ENCODE measurements around the gene HCRTR1.
"Not testable (repeated sequence)": the region's sequence is repeated elsewhere in the genome, so short reads cannot be mapped to it uniquely, and the experiment has no call there.

The HCRTR1 gene

DNA sequence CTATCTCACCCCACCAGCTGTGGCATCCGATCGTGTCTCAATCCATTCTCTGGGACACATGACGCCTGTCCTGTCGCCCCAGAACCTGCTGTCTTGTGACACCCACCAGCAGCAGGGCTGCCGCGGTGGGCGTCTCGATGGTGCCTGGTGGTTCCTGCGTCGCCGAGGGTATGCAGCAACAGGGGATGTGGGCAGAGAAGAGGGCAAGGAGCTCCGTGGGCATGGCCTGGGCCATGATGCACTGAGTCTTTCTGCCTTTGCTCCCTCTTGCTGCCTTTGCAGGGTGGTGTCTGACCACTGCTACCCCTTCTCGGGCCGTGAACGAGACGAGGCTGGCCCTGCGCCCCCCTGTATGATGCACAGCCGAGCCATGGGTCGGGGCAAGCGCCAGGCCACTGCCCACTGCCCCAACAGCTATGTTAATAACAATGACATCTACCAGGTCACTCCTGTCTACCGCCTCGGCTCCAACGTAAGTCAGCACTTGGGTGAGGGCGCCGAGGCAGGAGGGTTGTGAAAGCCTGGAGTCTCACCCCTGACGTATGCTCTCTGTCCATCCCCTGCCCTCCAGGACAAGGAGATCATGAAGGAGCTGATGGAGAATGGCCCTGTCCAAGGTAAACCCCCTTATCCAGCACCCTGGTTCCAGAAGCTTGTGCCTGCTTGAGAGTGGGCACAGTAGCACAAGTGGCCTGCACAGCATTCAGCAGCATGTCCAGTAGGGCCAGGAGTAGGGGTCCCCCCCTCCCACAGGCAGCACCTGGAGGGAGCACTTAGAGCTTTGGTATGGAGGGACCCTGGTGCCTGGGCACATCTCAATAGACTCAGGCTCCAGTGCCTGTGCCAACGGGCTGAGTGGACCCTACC, 32.4 kb upstream of the HCRTR1 start:
- Histone ChIP-seq H3K4me3 (ENCODE audit: low read depth, low read length) (no peak overlapping the region), H3K27me3 (replicated peaks) (no peaks in the 10 kb centered on the region), H3K27ac (no peak overlapping the region), H3K36me3 (replicated peaks) (peaks cover 8% of the 10 kb centered on the region)
- in situ Hi-C loops (cut with HindIII; ENCODE audit: low pct_ligation_motif_present, low sequenced_read_pairs) = no loop called here
- no peak for DNase-seq
- TF ChIP-seq, protein P1, sequence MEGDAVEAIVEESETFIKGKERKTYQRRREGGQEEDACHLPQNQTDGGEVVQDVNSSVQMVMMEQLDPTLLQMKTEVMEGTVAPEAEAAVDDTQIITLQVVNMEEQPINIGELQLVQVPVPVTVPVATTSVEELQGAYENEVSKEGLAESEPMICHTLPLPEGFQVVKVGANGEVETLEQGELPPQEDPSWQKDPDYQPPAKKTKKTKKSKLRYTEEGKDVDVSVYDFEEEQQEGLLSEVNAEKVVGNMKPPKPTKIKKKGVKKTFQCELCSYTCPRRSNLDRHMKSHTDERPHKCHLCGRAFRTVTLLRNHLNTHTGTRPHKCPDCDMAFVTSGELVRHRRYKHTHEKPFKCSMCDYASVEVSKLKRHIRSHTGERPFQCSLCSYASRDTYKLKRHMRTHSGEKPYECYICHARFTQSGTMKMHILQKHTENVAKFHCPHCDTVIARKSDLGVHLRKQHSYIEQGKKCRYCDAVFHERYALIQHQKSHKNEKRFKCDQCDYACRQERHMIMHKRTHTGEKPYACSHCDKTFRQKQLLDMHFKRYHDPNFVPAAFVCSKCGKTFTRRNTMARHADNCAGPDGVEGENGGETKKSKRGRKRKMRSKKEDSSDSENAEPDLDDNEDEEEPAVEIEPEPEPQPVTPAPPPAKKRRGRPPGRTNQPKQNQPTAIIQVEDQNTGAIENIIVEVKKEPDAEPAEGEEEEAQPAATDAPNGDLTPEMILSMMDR (IDR thresholded peaks at IDR 0.05; ENCODE audit: low read depth, low read length, missing control alignments) = no peak

DNA sequence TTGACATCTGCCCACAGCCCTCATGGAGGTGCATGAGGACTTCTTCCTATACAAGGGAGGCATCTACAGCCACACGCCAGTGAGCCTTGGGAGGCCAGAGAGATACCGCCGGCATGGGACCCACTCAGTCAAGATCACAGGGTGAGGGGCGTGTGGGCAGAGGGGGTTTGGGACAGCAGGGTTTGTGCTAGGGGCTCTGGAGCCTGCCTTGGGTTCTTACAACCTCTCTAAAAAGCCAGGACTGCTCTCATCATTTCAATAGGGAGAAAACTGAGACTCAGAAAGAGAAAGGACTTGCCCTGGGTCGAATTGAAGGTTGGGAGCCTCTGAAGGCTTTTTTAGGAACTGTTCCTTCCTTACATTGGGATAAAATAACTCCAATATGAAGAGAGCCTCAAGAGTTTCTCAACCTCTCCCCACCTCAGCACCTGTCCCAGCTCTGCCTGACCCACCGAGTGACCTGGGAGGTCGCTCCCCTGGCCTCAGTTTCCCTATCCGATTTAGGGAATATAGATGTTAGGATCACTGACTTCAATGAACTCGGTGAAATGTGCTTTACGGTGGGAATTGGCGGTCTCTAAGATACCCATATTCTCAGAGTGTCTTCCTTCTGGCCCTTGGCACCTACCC, 31.6 kb upstream of the HCRTR1 start:
- TF ChIP-seq, protein P1 (IDR thresholded peaks at IDR 0.05; ENCODE audit: low read depth, low read length, missing control alignments) = no peak
- Histone ChIP-seq H3K27ac (no peak overlapping the region), H3K27me3 (replicated peaks) (no peaks in the 10 kb centered on the region), H3K36me3 (replicated peaks) (peaks cover 8% of the 10 kb centered on the region), H3K4me3 (ENCODE audit: low read depth, low read length) (no peak overlapping the region)
- in situ Hi-C loops (cut with HindIII; ENCODE audit: low pct_ligation_motif_present, low sequenced_read_pairs) = no loop called here
- no peak for DNase-seq

DNA sequence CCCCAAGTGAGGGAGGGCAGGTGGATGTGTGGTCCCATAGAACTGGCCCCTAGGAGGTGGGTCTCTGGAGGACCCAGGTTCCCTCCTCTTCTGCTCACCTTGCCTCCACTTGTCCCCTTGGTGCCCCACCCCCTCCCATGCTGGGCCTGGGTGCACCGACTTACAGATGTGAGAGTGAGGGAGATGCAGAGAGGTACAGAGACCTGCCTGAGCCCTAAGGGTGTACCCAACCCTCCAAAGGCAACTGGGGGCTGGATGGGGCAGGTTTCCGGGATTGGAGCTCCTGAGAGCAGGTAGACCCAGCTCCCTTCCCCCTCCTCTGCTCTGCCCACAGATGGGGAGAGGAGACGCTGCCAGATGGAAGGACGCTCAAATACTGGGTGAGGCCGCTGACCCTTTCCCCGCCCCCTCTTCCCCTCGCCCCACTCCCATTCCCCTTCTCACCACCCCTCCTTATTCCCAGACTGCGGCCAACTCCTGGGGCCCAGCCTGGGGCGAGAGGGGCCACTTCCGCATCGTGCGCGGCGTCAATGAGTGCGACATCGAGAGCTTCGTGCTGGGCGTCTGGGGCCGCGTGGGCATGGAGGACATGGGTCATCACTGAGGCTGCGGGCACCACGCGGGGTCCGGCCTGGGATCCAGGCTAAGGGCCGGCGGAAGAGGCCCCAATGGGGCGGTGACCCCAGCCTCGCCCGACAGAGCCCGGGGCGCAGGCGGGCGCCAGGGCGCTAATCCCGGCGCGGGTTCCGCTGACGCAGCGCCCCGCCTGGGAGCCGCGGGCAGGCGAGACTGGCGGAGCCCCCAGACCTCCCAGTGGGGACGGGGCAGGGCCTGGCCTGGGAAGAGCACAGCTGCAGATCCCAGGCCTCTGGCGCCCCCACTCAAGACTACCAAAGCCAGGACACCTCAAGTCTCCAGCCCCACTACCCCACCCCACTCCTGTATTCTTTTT, 30.8 kb upstream of the HCRTR1 start:
- DNase-seq = no peak
- in situ Hi-C loops (cut with HindIII; ENCODE audit: low pct_ligation_motif_present, low sequenced_read_pairs) = no loop called here
- no peak overlapping the region for H3K27ac ChIP-seq
- no peak overlapping the region for H3K4me3 ChIP-seq (ENCODE audit: low read depth, low read length)
- H3K36me3 ChIP-seq (replicated peaks) = peaks cover 8% of the 10 kb centered on the region
- TF ChIP-seq, protein P1 (IDR thresholded peaks at IDR 0.05; ENCODE audit: low read depth, low read length, missing control alignments) = no peak
- H3K27me3 ChIP-seq (replicated peaks) = no peaks in the 10 kb centered on the region

DNA sequence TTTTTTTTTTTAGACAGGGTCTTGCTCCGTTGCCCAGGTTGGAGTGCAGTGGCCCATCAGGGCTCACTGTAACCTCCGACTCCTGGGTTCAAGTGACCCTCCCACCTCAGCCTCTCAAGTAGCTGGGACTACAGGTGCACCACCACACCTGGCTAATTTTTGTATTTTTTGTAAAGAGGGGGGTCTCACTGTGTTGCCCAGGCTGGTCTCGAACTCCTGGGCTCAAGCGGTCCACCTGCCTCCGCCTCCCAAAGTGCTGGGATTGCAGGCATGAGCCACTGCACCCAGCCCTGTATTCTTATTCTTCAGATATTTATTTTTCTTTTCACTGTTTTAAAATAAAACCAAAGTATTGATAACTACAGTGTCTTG, 30.2 kb upstream of the HCRTR1 start:
- H3K27ac ChIP-seq; DNase-seq; in situ Hi-C loops (cut with HindIII; ENCODE audit: low pct_ligation_motif_present, low sequenced_read_pairs); H3K27me3 ChIP-seq (replicated peaks); H3K36me3 ChIP-seq (replicated peaks); H3K4me3 ChIP-seq (ENCODE audit: low read depth, low read length): not testable (repeated sequence)

DNA sequence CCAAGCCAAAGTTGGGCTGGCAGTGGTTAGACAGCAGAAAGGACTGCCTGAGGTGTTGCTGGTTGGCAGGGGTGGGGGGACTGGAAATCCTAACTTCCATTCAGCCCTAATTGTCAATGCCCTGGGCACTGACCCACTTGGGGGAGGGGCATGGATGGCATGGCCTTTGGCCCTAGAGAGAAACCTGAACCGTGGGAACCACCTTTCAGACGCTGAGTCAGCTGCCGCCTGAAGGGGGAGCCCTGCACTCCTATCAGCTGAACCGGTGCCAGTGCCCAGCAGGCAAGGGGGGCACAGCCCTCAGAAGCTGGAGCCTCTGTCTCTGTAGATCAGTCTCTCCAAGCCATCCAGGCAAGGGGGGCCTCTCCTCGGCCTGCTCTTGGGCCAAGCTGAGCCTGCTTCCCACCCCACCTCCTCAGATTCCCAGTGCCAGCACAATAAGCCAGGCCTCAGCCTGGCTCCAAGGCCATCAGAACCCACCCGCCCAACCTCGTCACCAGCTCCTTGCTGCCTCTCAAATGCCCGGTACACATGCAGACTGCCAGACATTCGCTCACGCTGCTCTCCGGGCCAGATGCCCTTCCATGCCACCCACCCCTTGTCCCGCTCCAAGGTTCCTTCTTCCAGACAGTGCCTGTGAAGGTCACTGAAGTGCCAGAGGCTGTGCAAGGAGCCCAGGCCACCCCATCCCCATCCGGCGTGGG, 29.6 kb upstream of the HCRTR1 start:
- no peak for DNase-seq
- in situ Hi-C loops (cut with HindIII; ENCODE audit: low pct_ligation_motif_present, low sequenced_read_pairs) = no loop called here
- Histone ChIP-seq H3K4me3 (ENCODE audit: low read depth, low read length) (no peak overlapping the region), H3K36me3 (replicated peaks) (peaks cover 8% of the 10 kb centered on the region), H3K27me3 (replicated peaks) (no peaks in the 10 kb centered on the region), H3K27ac (no peak overlapping the region)
- TF ChIP-seq, protein P1 (IDR thresholded peaks at IDR 0.05; ENCODE audit: low read depth, low read length, missing control alignments) = peak; percentile 81

Data from brain microvascular endothelial cell (primary cell).